Duodenal mucosa (tissue), 2 donors: Measurements from ENCODE around the gene XYLT2.

ENCODE experiments used
- H3K27ac ChIP-seq: one replicate; pipeline ENCODE4 v1.7.0; 2013; ENCODE audit warnings: low read depth, low read length
- H3K27me3 ChIP-seq, 2 donors: one replicate each; pipeline ENCODE4 v1.7.0; 2013; ENCODE audit warnings: low read length in 2 of 2, control low read depth in 1 of 2; ENCODE audit not compliant: insufficient read depth in 2 of 2, control insufficient read depth in 1 of 2
- H3K36me3 ChIP-seq, 2 donors: one replicate each; pipeline ENCODE4 v1.7.0; 2013; ENCODE audit warnings: low read length in 2 of 2, control low read depth in 1 of 2; ENCODE audit not compliant: insufficient read depth in 2 of 2, control insufficient read depth in 1 of 2
- H3K4me1 ChIP-seq, 2 donors: one replicate each; pipeline ENCODE4 v1.7.0; 2013; ENCODE audit warnings: low read length in 2 of 2, control low read depth in 1 of 2; ENCODE audit not compliant: insufficient read depth in 2 of 2, control insufficient read depth in 1 of 2
- H3K4me3 ChIP-seq, 2 donors: one replicate each; pipeline ENCODE4 v1.7.0; 2013; ENCODE audit warnings: low read length in 2 of 2, low read depth in 1 of 2
- H3K9ac ChIP-seq, 2 donors: one replicate each; pipeline ENCODE4 v1.7.0; 2013; ENCODE audit warnings: low read length in 2 of 2, low read depth in 1 of 2
- H3K9me3 ChIP-seq, 2 donors: one replicate each; pipeline ENCODE4 v1.7.0; 2013; ENCODE audit warnings: low read length in 2 of 2, control low read depth in 1 of 2; ENCODE audit not compliant: control insufficient read depth in 1 of 2

Gene XYLT2

GRCh38 chr17:50319306-50320004 lies 26.5 kb upstream of the XYLT2 start:
- Histone ChIP-seq H3K4me1 (no peaks in the 10 kb centered on the region), H3K9ac (no peak overlapping the region), H3K36me3 (no peaks in the 10 kb centered on the region), H3K4me3 (no peak overlapping the region), H3K9me3 (no peaks in the 10 kb centered on the region), H3K27ac (no peak overlapping the region), H3K27me3 (peaks cover 0 to 3% of the 10 kb centered on the region in 2 donors)

- H3K27me3 ChIP-seq = no peaks in the 10 kb centered on the region
- H3K27ac ChIP-seq = no peak overlapping the region
These were observed 23.7 kb upstream of the XYLT2 start for GRCh38 chr17:50322271-50322670.

GRCh38 chr17:50323060-50323459 lies 22.9 kb upstream of the XYLT2 start:
- Histone ChIP-seq H3K9ac (no peak overlapping the region), H3K36me3 (no peaks in the 10 kb centered on the region), H3K27ac (no peak overlapping the region), H3K4me1 (no peaks in the 10 kb centered on the region), H3K4me3 (no peak overlapping the region), H3K27me3 (no peaks in the 10 kb centered on the region), H3K9me3 (no peaks in the 10 kb centered on the region)

More at GRCh38 chr17:50322271-50322670, 23.7 kb upstream of the XYLT2 start:
- no peaks in the 10 kb centered on the region for H3K4me1 ChIP-seq
- H3K4me3 ChIP-seq = no peak overlapping the region
- H3K9ac ChIP-seq = no peak overlapping the region
- H3K9me3 ChIP-seq = no peaks in the 10 kb centered on the region
- H3K36me3 ChIP-seq = no peaks in the 10 kb centered on the region

- Histone ChIP-seq H3K27me3 (no peaks in the 10 kb centered on the region), H3K4me3 (no peak overlapping the region), H3K36me3 (no peaks in the 10 kb centered on the region), H3K9ac (no peak overlapping the region), H3K4me1 (no peaks in the 10 kb centered on the region), H3K27ac (no peak overlapping the region), H3K9me3 (no peaks in the 10 kb centered on the region)
These were observed 20.0 kb upstream of the XYLT2 start for GRCh38 chr17:50325906-50326305.

- Histone ChIP-seq H3K4me3 (no peak overlapping the region), H3K27ac (no peak overlapping the region), H3K36me3 (no peaks in the 10 kb centered on the region)
These were observed 19.0 kb upstream of the XYLT2 start for GRCh38 chr17:50326831-50327364.

GRCh38 chr17:50328363-50329325 lies 17.3 kb upstream of the XYLT2 start:
- no peak overlapping the region for H3K27ac ChIP-seq
- no peaks in the 10 kb centered on the region for H3K27me3 ChIP-seq
- H3K9me3 ChIP-seq = no peaks in the 10 kb centered on the region
- H3K9ac ChIP-seq = no peak overlapping the region
- no peak overlapping the region for H3K4me3 ChIP-seq
- no peaks in the 10 kb centered on the region for H3K36me3 ChIP-seq
- no peaks in the 10 kb centered on the region for H3K4me1 ChIP-seq

More at GRCh38 chr17:50326831-50327364, 19.0 kb upstream of the XYLT2 start:
- Histone ChIP-seq H3K27me3 (no peaks in the 10 kb centered on the region), H3K9ac (no peak overlapping the region), H3K9me3 (no peaks in the 10 kb centered on the region), H3K4me1 (no peaks in the 10 kb centered on the region)

- no peak overlapping the region for H3K9ac ChIP-seq
- H3K9me3 ChIP-seq = no peaks in the 10 kb centered on the region
- H3K36me3 ChIP-seq = no peaks in the 10 kb centered on the region
- no peak overlapping the region for H3K4me3 ChIP-seq
- no peaks in the 10 kb centered on the region for H3K27me3 ChIP-seq
- no peak overlapping the region for H3K27ac ChIP-seq
- H3K4me1 ChIP-seq = no peaks in the 10 kb centered on the region
These were observed 16.2 kb upstream of the XYLT2 start for GRCh38 chr17:50329716-50330115.

GRCh38 chr17:50330151-50330775 lies 15.7 kb upstream of the XYLT2 start:
- H3K9me3 ChIP-seq = no peaks in the 10 kb centered on the region
- H3K27ac ChIP-seq = no peak overlapping the region
- no peak overlapping the region for H3K4me3 ChIP-seq
- H3K36me3 ChIP-seq = no peaks in the 10 kb centered on the region
- no peaks in the 10 kb centered on the region for H3K27me3 ChIP-seq
- no peak overlapping the region for H3K9ac ChIP-seq
- H3K4me1 ChIP-seq = no peaks in the 10 kb centered on the region

- no peak overlapping the region for H3K4me3 ChIP-seq
- no peaks in the 10 kb centered on the region for H3K27me3 ChIP-seq
- no peaks in the 10 kb centered on the region for H3K4me1 ChIP-seq
- H3K27ac ChIP-seq = no peak overlapping the region
- H3K36me3 ChIP-seq = no peaks in the 10 kb centered on the region
- H3K9me3 ChIP-seq = no peaks in the 10 kb centered on the region
- H3K9ac ChIP-seq = no peak overlapping the region
These were observed 14.7 kb upstream of the XYLT2 start for GRCh38 chr17:50331085-50331791.
